Peyer's patch (tissue), 4 donors: ENCODE results near the gene SORCS3. TPM values are rescaled to one million over a fixed set of nuclear protein-coding genes. Genes with fewer than 3 reads are reported as not detected.

ENCODE experiments used
- DNase-seq, 3 donors: peaks; one replicate each; pipeline ENCODE4 v3.0.0-alpha.2; 2017 to 2019
- H3K27ac ChIP-seq, 4 donors: fragments of 200-600 bp; sonication (generic); one replicate each; pipeline ENCODE4 v1.5.1; 2016 to 2019
- H3K27me3 ChIP-seq, 2 donors: fragments of 200-600 bp; sonication (generic); one replicate each; pipeline ENCODE4 v1.5.1; 2019
- H3K36me3 ChIP-seq, 3 donors: fragments of 200-600 bp; sonication (generic); one replicate each; pipeline ENCODE4 v1.5.1; 2016 to 2019
- H3K4me1 ChIP-seq, 4 donors: fragments of 200-600 bp; sonication (generic); one replicate each; pipeline ENCODE4 v1.5.1; 2016 to 2019
- H3K4me3 ChIP-seq, 4 donors: fragments of 200-600 bp; sonication (generic); 1 replicate in 3 of 4; 2 replicates in 1 of 4; pipeline ENCODE4 v1.5.1; 2016 to 2019; ENCODE audit warnings: mild to moderate bottlenecking in 1 of 4
- H3K9me3 ChIP-seq, 4 donors: fragments of 200-600 bp; sonication (generic); one replicate each; pipeline ENCODE4 v1.5.1; 2016 to 2019; ENCODE audit warnings: mild to moderate bottlenecking in 1 of 4
- CTCF ChIP-seq, 6 experiments: fragments of 450-650 bp in 4 of 6; fragments of 200-600 bp in 2 of 6; sonication (generic) in 1 of 6; IDR thresholded peaks; one replicate each; pipeline ENCODE4 v1.5.1; 2017 to 2019; ENCODE audit warnings: antibody characterized with exemption in 6 of 6, mild to moderate bottlenecking in 3 of 6, moderate library complexity in 1 of 6
- POLR2A ChIP-seq, 2 donors: fragments of 450-650 bp; IDR thresholded peaks; one replicate each; pipeline ENCODE4 v1.5.1; 2017; ENCODE audit warnings: antibody characterized with exemption in 2 of 2, mild to moderate bottlenecking in 2 of 2, moderate library complexity in 2 of 2
- total RNA-seq, 4 donors: library from RNA; depleted of rRNA; stranded (reverse); fragments of >200 nt; gene quantifications; one replicate each; pipeline ENCODE4 v1.1.0, GENCODE V29; 2016

The SORCS3 gene
- total RNA-seq, 4 donors from 2014 or later = 0.27 to 0.66 TPM; not detected in 2

- Histone ChIP-seq H3K27me3 (no peaks in the 10 kb centered on the region), H3K4me3 (no peak overlapping the region), H3K27ac (no peak overlapping the region), H3K4me1 (no peaks in the 10 kb centered on the region), H3K36me3 (no peaks in the 10 kb centered on the region), H3K9me3 (no peaks in the 10 kb centered on the region)
- DNase-seq = no peak
- TF ChIP-seq CTCF (IDR thresholded peaks at IDR 0.05) = no peak
- no peak for TF ChIP-seq POLR2A (IDR thresholded peaks at IDR 0.05)
Measured at GRCh38 chr10:104613406-104613805, 27.7 kb upstream of the SORCS3 start.

DNA sequence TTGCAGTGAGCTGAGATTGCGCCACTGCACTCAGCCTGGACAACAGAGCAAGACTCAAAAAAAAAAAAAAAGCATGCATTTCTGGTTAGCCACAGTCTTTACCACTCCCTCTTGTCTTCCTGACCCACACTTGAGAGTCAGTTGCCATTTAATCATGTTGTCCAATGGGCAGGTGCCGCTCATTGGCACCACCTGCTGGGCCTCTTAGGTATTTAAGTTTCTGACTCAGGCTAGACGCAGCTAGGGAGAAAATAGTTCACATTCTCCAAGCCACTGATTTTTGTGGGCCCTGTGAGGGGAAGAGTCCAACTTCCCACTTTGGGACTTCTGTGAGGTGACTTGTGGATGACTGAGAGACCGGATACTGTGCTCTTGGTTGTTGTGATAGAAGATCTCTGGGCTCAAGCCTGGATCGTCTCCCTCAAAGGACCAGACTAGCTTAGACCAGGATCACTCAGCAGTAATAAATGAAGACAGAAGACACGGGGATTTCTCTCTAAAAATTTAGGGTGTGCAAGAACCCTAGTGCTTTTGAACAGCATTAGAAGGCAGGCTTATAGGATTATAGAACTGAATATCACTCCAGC is 26.8 kb upstream of the SORCS3 start:
- H3K36me3 ChIP-seq = no peaks in the 10 kb centered on the region

DNA sequence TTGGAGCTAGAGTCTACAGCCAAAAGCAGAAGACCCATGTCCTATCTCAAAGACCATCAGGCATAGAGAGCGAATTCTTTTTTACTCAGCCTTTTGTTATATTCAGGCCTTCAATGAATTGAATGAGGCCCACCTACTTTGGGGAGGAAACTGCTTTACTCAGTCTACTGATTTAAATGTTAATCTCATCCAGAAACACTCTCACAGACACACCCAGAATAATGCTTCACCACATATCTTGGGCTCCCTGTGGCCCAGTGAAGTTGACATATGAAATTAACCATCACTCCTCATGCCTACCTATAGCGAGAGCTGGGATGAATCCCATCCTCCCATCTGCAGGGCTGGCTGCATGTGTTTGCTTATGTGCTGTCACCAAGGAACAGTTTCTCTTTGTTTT is 26.0 kb upstream of the SORCS3 start:
- H3K4me3 ChIP-seq = no peak overlapping the region
- DNase-seq = no peak
- TF ChIP-seq POLR2A (IDR thresholded peaks at IDR 0.05) (no peak), CTCF (IDR thresholded peaks at IDR 0.05) (no peak)
- no peak overlapping the region for H3K27ac ChIP-seq
- no peaks in the 10 kb centered on the region for H3K4me1 ChIP-seq
- no peaks in the 10 kb centered on the region for H3K27me3 ChIP-seq
- no peaks in the 10 kb centered on the region for H3K9me3 ChIP-seq
- no peaks in the 10 kb centered on the region for H3K36me3 ChIP-seq

More for the DNA sequence above, 26.8 kb upstream of the SORCS3 start:
- no peaks in the 10 kb centered on the region for H3K4me1 ChIP-seq
- DNase-seq = no peak
- H3K9me3 ChIP-seq = no peaks in the 10 kb centered on the region
- TF ChIP-seq POLR2A (IDR thresholded peaks at IDR 0.05) (no peak), CTCF (IDR thresholded peaks at IDR 0.05) (peak in 4 of 6 experiments; percentile 11 to 30 (median 22))
- no peak overlapping the region for H3K4me3 ChIP-seq
- H3K27me3 ChIP-seq = no peaks in the 10 kb centered on the region
- H3K27ac ChIP-seq = no peak overlapping the region

DNA sequence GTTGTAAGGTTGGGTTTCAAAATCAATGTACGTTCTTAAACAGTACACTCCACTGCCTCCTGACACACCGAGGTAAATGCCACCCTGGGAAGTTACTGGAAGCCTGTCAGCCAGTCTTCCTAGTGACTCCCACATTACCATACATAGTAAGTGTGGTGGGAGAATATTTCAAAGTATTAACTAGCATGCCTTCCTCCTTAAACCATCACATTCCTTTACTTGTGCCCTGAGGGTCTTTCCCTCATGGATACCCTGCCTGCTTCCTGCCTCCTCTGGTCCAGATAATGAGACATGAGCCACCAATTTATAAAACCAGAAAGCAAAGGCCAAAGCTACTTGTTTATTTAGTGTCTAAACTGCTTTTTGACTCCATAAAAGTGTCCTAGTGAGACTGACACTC is 23.3 kb upstream of the SORCS3 start:
- no peak for DNase-seq
- Histone ChIP-seq H3K36me3 (no peaks in the 10 kb centered on the region), H3K27me3 (no peaks in the 10 kb centered on the region), H3K4me1 (no peaks in the 10 kb centered on the region), H3K27ac (no peak overlapping the region), H3K9me3 (no peaks in the 10 kb centered on the region), H3K4me3 (no peak overlapping the region)
- TF ChIP-seq POLR2A (IDR thresholded peaks at IDR 0.05) (no peak), CTCF (IDR thresholded peaks at IDR 0.05) (no peak)

DNA sequence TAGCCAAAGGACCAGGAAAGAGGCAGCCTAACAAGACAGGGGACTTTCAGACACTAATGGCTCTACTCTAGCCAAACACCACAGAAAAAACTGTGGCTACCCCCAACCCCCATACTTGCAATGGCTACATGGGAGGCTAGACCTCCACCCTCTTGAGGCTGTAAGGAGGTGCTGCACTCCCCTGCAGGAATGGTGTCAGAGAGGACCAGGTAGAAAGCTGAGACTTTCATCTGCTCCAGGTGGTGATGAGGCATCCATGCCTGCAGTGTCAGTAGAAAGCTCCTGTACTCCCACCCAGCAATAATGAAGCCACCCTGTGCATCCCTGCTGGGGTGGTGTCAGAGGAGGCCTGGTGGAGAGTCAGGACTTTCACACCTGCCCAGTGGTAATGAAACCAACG is 18.9 kb upstream of the SORCS3 start:
- TF ChIP-seq CTCF (IDR thresholded peaks at IDR 0.05) (no peak), POLR2A (IDR thresholded peaks at IDR 0.05) (no peak)
- Histone ChIP-seq H3K27ac (no peak overlapping the region), H3K36me3 (no peaks in the 10 kb centered on the region), H3K4me3 (no peak overlapping the region), H3K27me3 (no peaks in the 10 kb centered on the region), H3K9me3 (no peaks in the 10 kb centered on the region), H3K4me1 (no peaks in the 10 kb centered on the region)
- no peak for DNase-seq
